Stimulated activated CD4-positive, alpha-beta T cell treated with anti-CD3 and anti-CD28 coated beads, Interleukin-4, amount 100 ng/mL, for 48 hours (primary cell): ENCODE measurements around the gene KCTD11.
"Not testable (repeated sequence)": the region's sequence is repeated elsewhere in the genome, so short reads cannot be mapped to it uniquely, and the experiment has no call there.

Source experiments
- DNase-seq, 2 donors: peaks; one replicate each; pipeline ENCODE4 v3.0.0-alpha.2; 2020; ENCODE audit warnings: low read depth in 2 of 2

KCTD11 gene

GRCh38 chr17:7343250-7343649 lies 8.7 kb upstream of the KCTD11 start:
- no peak for DNase-seq

- DNase-seq, result no peak
Measured at GRCh38 chr17:7346761-7347614, 5.0 kb upstream of the KCTD11 start.

GRCh38 chr17:7347630-7348477 lies 4.1 kb upstream of the KCTD11 start:
- DNase-seq, result no peak

- no peak for DNase-seq
Measured at GRCh38 chr17:7348478-7349242, 3.3 kb upstream of the KCTD11 start.

GRCh38 chr17:7352503-7352889 lies 534 bp downstream of the KCTD11 start:
- DNase-seq, result no peak

GRCh38 chr17:7352910-7353635 lies 1.1 kb downstream of the KCTD11 start:
- no peak for DNase-seq

- no peak for DNase-seq
Measured at GRCh38 chr17:7354262-7354843, 2.4 kb downstream of the KCTD11 start.

- no peak for DNase-seq
Measured at GRCh38 chr17:7355053-7355452, 3.1 kb downstream of the KCTD11 start, which contains the start of gene TMEM95. Gene TMEM95 (plus strand): TSS chr17:7355156. CDS start chr17:7355205, 49 bp downstream.

GRCh38 chr17:7355573-7355972 lies 3.6 kb downstream of the KCTD11 start:
- no peak for DNase-seq

- peak; percentile 82 to 87 for DNase-seq
Measured at GRCh38 chr17:7356072-7356549, 4.1 kb downstream of the KCTD11 start.

- DNase-seq, result no peak
Measured at GRCh38 chr17:7356756-7357155, 4.8 kb downstream of the KCTD11 start.

GRCh38 chr17:7357381-7357780 lies 5.4 kb downstream of the KCTD11 start:
- DNase-seq, result no peak

GRCh38 chr17:7361906-7362305 lies 9.9 kb downstream of the KCTD11 start:
- DNase-seq, result no peak

GRCh38 chr17:7363311-7363710 lies 11.3 kb downstream of the KCTD11 start:
- no peak for DNase-seq

- not testable (repeated sequence) for DNase-seq
Measured at GRCh38 chr17:7365963-7366362, 14.0 kb downstream of the KCTD11 start.

GRCh38 chr17:7367083-7367482 lies 15.1 kb downstream of the KCTD11 start:
- DNase-seq, result no peak

GRCh38 chr17:7367918-7368598 lies 16.1 kb downstream of the KCTD11 start:
- no peak for DNase-seq

GRCh38 chr17:7368599-7368994 lies 16.6 kb downstream of the KCTD11 start:
- DNase-seq, result not testable (repeated sequence)

GRCh38 chr17:7369825-7370224 lies 17.9 kb downstream of the KCTD11 start:
- no peak for DNase-seq

GRCh38 chr17:7370853-7371252 lies 18.9 kb downstream of the KCTD11 start:
- DNase-seq, result no peak
